Gastroesophageal sphincter (tissue), 3 donors: ENCODE measurements around the gene COL15A1.

Source experiments
- EP300 ChIP-seq: sonication (generic); formaldehyde crosslinking; IDR thresholded peaks from one replicate; pipeline ENCODE4 v1.6.1; 2017; ENCODE audit warnings: antibody characterized with exemption, mild to moderate bottlenecking
- TF ChIP-seq, protein P1 (sequence below), 4 experiments: fragments of 200-600 bp in 2 of 4; fragments of 450-650 bp in 2 of 4; sonication (generic) in 1 of 4; IDR thresholded peaks; one replicate each; pipeline ENCODE4 v1.5.1; 2017 to 2019; ENCODE audit warnings: antibody characterized with exemption in 4 of 4, mild to moderate bottlenecking in 2 of 4, moderate library complexity in 2 of 4

DNA sequence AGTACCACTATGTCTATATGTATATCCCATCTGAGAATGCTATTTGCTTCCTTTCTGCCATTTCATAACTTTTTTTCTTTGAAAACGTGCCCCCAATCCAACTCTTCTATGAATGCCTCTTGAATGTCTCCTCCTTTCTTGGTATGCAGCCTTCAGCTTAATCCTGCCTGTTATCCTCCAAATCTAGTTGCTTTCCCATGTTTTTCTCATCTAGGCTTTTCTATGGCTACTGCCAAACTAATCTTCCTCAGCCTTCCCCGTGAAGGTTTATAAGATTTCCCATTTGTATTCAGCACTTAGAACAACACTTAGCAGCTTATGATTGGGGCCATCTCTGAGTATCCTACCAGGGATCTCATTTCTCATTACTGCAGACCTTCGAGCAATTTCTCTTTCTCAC lies 163.7 kb downstream of the COL15A1 start:
- TF ChIP-seq, protein P1, sequence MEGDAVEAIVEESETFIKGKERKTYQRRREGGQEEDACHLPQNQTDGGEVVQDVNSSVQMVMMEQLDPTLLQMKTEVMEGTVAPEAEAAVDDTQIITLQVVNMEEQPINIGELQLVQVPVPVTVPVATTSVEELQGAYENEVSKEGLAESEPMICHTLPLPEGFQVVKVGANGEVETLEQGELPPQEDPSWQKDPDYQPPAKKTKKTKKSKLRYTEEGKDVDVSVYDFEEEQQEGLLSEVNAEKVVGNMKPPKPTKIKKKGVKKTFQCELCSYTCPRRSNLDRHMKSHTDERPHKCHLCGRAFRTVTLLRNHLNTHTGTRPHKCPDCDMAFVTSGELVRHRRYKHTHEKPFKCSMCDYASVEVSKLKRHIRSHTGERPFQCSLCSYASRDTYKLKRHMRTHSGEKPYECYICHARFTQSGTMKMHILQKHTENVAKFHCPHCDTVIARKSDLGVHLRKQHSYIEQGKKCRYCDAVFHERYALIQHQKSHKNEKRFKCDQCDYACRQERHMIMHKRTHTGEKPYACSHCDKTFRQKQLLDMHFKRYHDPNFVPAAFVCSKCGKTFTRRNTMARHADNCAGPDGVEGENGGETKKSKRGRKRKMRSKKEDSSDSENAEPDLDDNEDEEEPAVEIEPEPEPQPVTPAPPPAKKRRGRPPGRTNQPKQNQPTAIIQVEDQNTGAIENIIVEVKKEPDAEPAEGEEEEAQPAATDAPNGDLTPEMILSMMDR (IDR thresholded peaks at IDR 0.05), result no peak
- TF ChIP-seq EP300, result no peak
